HG02623 (cell line): Measurements from ENCODE around the gene CHIT1.
"Not testable (repeated sequence)": the region's sequence is repeated elsewhere in the genome, so short reads cannot be mapped to it uniquely, and the experiment has no call there.

Source experiments
- ATAC-seq: cut with Tn5 transposase; IDR thresholded peaks from one replicate; pipeline ENCODE4 v1.9.1; 2021; ENCODE audit warnings: moderate library complexity; ENCODE audit not compliant: unreplicated experiment

Gene CHIT1

DNA sequence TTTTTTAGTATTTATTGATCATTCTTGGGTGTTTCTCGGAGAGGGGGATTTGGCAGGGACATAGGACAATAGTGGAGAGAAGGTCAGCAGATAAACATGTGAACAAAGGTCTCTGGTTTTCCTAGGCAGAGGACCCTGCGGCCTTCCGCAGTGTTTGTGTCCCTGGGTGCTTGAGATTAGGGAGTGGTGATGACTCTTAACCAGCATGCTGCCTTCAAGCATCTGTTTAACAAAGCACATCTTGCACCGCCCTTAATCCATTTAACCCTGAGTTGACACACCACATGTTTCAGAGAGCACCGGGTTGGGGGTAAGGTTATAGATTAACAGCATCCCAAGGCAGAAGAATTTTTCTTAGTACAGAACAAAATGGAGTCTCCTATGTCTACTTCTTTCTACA lies 36.7 kb upstream of the CHIT1 start:
- ATAC-seq: not testable (repeated sequence)

DNA sequence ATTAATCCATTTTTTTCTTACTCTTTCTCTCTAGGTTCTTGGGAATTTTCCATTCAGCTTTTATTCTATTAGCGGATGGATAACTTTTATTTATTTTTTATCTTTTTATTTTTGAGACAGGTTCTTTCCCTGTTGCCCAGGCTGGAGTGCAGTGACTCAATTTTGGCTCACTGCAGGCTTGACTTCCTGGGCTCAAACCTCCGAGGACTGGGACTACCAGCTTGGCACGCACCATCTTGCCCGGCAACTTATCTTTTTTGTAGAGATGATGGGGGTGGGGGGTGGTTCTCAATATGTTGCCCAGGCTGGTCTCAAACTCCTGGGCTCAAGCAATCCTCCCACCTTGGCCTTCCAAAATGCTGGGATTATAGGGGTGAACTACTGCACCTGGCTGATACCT lies 36.1 kb upstream of the CHIT1 start:
- no peak for ATAC-seq

DNA sequence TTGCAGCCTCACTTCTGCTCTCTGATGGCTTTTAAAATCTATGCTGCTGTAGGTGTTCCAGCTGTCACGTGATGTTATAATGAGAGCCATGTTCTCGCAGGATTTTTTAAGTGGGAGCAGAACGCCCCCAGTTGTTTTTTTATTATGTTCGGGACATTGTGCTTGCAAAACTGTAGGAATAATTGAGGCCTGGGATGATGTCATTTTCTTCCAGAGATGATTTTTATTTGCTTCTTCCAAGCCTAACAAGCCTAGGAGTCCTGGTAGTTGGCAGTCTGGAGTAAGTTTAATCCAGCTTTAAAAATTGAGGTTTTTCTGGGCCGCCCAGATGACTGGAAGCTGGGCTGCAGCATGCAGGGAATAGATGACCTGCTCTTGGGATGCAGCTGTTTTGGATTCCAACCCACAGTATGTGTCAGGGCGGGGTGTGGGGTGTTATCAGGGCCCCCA lies 34.6 kb upstream of the CHIT1 start:
- no peak for ATAC-seq

DNA sequence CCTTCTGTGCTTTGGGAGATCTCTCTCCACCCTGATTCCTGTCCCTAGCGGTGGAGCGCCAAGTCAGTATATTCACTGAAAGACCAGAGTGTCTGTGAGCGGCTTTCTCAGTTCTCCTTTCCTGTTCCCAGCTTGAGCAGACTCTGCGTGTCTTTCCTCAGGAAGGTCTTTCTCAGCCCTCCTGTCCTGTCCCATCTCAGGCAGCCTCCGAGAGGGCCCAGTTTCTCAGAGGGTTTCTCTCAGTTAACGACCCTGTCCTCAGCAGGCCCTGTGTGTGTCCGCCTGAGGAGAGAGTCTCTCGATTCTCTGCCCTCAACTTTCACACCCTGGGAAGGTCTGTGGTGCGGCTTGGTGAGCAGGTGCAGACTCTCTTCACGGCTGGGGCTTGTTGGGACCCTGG lies 34.0 kb upstream of the CHIT1 start:
- no peak for ATAC-seq

DNA sequence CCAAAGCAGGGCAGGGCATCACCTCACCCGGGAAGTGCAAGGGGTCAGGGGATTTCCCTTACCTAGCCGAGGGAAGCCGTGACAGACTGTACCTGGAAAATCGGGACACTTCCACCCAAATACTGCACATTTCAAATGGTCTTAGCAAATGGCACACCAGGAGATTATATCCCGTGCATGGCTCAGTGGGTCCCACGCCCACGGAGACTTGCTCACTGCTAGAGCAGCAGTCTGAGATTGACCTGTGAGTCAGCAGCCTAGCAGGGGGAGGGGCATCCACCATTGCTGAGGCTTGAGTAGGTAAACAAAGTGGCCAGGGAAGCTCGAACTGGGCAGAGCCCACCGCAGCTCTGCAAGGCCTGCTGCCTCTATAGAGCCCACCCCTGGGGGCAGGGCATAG lies 27.2 kb upstream of the CHIT1 start:
- ATAC-seq: not testable (repeated sequence)

DNA sequence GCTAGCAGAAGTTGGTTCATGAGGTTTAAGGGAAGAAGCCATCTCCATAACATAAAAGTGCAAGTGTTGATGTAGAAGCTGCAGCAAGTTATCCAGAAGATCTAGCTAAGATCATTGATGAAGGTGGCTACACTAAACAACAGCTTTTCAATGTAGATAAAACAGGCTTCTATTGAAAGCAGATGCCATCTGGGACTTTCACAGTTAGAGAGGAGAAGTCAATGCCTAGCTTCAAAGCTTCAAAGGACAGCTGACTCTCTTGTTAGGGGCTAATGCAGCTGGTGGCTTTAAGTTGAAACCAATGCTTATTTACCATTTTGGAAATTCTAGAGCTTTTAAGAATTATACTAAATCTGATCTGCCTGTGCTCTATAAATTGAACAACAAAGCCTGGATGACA lies 25.3 kb upstream of the CHIT1 start:
- not testable (repeated sequence) for ATAC-seq

DNA sequence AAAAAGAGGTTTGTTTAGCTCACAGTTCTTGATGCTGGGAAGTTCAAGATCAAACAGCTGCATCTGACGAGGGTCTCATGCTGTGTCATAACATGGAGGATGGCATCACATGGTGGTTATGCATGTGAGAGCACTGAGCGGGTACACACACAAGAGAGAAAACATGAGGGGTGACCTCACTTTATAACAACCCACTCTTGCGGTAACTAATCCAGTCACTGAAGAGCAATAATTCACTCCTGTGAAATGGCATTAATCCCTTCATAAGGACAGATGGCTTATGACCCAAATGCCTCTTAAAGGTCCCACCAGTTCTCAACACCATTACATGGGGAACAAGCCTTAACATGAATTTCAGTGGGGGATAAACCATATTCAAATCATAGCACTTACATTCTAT lies 23.2 kb upstream of the CHIT1 start:
- no peak for ATAC-seq

DNA sequence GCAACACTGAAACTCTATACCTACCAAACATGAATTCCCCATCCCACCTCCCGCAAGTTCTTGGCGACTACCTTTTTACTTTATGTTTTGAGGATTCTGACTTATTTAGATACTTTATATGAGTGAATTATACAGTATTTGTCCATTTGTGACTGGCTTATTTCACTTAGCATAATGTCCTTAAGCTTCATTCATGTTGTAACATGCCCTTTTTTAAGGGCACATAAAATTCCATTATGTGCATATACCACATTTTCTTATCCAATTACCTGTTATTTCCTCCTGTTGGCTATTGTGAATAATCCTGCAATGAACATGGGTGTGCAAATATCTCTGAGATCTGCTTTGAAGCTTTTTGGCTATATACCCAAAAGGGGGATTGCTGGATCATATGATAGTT lies 22.0 kb upstream of the CHIT1 start:
- no peak for ATAC-seq

DNA sequence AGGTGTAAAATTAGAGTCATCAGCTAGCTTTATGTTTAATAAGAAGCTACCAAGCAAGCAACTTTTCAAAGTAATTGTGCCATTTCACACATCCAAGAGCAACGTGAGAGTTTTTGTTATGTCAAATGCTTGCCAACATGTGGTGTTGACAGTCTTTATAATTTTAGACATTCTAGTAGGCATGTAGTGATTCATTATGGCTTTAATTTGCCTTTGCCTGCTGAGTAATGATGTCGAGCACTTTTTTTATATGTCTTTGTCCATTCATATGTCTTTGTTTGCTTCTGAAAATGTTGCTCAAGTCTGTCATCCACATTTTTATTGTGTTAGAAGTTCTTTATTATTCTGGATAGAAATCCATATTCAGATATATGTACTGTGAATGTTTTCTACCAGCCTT lies 21.4 kb upstream of the CHIT1 start:
- no peak for ATAC-seq

DNA sequence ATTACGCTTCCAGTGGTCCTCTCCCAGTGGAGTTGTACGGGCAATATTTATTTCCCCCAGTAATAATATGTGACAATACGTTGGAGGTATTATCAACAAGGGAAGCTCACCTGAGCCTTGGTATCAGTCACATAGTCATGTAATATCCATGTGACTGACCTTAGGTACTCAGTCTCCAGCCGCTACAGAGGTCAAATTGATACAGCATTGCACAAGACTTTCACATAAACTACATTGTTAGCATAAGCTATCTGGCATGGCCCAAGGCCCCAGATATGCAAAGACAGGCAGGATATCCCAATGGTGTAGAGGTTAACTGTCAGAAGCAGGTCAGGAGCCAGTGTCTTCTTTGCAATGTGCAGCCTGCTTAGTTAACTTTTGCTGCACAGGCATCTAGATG lies 15.3 kb upstream of the CHIT1 start:
- ATAC-seq: no peak

DNA sequence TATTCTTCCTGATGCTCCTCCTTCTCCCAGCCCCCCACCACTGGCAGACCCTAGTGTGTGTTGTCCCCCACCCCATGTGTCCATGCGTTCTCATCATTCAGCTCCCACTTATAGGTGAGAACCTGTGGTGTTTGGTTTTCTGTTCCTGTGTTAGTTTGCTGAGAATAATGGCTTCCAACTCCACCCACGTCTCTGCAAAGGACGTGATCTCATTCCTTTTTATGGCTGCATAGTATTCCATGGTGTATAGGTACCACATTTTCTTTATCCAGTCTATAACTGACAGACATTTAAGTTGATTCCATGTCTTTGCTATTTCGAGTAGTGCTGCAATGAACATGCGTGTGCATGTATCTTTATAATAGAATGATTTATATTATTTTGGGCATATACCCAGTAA lies 12.2 kb upstream of the CHIT1 start:
- not testable (repeated sequence) for ATAC-seq

DNA sequence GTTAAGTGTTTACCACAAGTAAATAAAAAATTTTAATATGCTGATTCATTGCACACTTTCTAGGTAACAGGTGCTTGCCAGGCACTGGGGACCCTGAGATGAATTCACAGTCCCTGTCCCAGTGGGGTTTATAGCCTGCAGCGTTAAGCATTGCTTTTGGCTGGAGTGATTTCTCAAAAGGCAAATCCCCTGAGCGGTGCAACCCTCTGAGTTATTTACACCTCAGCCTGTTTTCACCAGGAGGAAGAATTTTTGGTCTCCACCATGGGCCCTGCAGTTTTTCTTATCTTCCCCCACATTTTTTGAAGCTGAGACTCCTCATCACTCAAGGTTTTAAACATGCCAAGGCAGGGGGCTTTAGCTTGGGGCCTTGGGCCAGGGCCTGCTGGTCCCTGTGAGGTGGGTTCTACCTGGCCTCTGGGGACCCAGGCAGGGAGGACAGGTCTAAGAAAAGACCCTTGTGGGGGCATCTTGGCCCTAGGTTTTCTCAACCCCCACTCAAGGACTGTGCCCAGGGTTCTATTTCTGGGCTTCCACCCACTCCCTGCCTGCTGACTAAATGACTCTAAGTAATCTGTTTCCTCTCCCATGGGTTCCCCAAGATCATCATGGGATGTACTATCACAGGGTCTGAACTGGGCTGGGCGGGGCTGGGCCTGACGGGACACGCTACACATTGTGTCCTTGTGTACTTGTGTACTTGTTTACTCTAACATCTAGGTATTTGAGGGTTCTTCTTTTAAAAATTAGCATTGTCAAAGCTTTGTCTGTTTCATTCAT lies 10.2 kb upstream of the CHIT1 start:
- no peak for ATAC-seq

DNA sequence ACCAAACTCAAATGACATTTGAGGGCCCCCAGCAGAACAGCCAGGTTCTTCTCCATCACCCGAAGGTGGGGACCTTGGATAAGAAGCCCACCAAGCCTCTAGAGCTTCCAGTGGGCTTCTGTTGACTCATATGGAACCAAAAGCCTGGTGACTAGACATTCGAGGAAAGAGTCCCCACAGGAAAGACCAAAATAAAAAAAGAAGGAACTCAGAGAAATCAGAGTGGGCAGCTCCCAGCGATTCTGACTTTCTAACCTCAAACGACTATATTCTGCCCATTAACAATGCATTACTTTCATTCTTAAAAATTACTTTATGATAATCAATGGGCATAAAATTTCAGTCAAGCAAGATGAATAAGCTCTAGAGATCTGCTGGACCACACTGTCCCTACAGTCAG lies 9.6 kb upstream of the CHIT1 start:
- ATAC-seq: no peak

DNA sequence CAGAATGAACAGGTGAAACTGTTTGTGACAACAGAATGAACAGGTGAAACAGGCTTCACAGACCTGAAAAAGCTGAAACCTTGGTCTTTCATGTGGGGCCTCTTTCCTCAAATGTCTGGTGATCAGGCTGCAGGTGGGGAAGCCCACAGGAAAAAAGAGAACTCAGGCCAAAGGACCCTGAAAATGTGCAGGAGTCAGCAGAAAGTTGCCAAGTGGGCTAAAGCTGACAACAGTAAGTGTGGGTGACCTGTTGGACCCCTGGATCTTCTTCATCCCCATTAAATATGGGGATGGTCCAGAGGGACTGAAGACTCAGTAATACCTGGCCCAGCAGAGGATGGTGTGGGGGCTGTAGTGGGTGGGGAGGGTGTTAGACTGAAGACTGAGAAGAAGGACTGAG lies 9.1 kb upstream of the CHIT1 start:
- no peak for ATAC-seq

DNA sequence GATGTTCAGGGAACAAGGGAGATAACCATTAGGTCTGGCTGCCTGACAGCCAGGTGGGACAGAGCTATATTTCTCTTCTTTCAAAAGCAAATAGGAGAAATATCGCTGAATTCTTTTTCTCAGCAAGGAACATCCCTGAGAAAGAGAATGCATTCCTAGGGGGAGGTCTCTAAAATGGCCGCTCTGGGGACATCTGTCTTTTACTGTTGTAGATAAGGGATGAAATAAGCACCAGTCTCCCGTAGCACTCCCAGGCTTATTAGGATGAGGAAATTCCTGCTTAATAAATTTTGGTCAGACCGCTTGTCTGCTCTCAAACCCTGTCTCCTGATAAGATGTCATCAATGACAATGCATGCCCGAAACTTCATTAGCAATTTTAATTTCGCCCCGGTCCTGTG lies 5.4 kb upstream of the CHIT1 start:
- not testable (repeated sequence) for ATAC-seq

DNA sequence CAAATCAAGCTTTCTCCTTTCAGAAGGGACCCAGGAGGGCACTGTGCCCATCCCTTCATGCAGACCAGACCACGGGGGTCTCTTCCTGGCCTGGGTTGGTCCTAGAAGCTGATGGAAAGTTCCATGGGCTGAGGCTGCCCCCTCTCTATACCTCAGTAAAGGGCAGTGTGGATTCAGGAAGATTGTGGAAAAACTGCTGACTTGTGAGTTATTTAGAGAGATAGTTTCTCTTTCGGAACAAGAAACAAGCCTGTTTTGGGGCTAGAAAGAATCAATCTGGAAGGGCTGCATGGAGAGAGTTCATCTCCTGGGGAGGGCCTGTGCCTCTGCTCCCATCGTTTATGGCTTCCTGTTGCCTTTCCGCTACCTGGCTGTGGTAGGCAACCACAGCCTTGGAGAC lies 803 bp downstream of the CHIT1 start:
- ATAC-seq: no peak

DNA sequence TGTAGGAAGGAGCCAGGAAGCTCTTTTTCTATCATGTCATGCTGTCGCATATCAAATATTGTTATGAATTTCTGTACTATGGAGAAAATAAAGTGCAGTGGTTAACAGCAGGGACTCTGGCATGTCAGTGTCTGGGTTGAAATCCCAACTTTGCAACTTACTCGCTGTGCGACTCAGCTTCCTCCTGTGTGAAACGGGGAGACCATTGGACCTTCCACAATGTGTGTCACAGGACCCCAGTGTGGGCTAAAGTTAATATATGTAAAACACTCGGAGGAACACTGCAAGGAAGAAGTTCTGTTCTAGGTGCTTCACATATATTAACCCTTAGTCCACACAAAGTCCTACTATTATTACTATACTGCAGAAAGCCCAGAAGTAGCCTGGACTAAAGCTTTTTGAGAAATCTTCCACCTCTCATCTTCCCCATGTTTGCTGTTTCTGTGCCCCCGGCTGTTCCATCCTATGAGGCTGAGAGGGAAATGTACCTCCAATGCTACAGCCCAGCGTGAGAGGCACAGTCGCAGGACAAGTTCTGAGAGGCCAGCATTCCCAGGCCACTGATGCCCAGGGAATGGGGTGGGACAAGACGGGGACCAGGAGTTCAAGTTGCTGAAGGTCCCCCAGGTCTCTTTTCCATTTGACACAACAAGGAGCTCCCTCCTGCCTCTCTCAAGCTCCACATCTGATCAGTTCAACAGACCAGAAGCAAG lies 1.9 kb downstream of the CHIT1 start:
- no peak for ATAC-seq

DNA sequence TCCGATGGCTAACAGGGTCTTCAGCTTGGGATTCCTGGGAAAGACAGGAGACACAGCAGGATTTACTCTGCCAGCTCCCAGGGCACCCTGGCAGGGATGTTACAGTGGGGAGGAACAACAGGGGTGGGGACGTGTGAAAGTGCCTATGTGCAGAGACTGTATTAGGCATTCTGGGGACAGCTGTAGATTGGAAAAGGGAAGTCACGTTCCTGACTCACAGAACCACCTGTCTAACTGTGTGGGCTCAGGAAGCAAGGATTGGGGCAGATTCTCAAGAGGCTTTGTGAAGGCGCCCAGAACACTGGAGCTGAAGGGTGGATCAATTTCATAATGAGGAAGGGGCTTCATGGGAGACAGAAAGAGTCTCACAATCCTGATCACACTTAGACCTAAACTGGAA lies 4.4 kb downstream of the CHIT1 start:
- no peak for ATAC-seq

DNA sequence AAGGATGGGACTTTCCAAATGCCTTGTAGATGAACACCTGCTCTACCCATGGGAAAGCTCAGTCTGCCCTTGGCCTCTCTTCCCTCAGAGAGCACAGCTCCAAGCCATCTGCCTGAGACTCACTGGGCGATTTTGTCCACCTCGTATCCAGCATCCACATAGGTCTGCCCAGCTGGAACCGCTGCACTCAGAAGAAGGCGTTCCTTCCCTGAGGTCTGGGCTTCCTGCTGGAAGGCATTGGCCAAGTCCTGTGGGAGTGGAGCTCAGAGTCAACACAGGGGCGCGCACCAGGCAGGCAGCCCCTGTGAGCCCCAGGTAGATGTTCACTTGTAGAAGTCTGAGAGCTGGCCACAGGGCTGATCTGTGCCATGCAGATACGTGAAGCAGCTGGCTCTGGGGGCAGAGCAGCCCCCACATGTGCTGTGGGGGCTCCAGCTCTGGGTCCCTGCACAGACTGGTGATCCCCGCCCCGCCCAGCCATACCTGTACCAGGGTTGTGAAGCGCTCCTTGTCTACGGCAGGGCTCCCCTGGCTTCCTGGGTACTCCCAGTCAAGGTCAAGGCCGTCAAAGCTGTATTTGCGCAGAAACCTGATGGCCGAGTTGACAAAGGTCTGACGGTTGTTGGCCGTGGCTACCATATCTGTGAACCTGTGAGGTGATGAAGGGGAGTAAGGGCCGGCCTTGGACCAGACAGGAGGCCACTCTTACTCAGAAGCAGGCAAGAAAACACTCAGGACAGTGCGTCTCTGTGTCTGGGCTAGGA lies 6.3 kb downstream of the CHIT1 start:
- no peak for ATAC-seq

DNA sequence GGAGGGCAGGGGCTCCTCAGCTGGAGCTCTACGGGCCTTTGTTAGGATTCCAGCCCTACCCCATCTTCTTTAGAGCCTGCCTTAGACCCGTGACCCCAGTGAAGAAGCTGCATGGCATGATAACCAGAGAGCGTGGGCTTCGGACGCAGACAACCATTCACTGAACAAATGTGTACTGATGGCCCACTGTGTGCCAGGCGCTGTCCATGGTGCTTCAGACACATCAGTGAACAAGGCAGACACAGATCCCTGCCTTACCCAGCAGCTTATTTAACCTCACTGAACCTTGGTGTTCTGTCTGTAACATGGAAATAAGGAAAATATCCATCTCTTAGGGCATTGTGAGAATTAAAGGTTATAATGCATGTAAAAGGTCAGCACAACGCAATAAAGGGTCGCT lies 9.5 kb downstream of the CHIT1 start:
- no peak for ATAC-seq

DNA sequence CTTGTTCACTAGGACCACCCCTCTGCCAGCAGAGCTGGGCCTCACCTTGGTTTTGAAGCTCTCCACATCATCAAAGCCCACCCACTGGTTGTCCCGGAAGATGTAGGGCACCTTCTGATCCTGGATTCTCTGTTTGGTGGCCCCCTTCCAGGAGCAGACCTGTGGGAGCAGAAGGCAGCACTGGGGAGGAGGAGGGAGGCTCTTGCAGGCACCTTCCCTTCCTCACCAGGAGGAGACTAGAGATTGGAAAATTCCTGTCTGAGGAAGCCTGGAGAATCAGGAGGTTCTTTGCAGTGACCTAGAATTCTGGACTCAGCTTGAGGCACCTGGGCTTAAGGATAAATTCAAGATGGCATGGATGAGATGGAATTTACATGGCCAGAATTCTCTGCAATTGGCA lies 10.3 kb downstream of the CHIT1 start:
- ATAC-seq: no peak

DNA sequence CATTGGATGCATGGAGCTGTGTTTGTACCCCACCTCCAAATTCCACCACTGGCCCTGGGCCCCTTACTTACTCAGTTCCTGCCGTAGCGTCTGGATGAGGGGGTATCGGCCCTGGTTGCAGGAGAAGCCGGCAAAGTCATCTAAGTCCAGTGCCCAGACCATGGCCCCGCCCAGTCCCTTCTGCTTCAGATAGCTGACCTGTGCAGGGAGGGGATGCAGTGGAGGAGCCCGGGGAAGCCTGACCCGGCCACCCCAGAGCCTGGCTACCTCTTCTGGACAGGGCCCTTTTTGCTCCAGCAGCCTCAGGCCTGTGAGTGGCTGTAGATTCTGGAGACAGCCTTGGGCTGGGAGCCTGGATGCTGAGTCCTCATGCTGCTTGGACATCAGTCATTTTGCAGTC lies 11.8 kb downstream of the CHIT1 start:
- no peak for ATAC-seq
